A549 (cell line): ENCODE measurements around the gene ZIM2.

Experiments used
- CTCF ChIP-seq: fragments of >200 bp; sonication (Bioruptor Twin); formaldehyde crosslinking; IDR thresholded peaks from 3 replicates; pipeline ENCODE4 v1.5.1; 2016
- E2F6 ChIP-seq: IDR thresholded peaks from 2 replicates; pipeline ENCODE4 v1.6.1; 2012; ENCODE audit warnings: low read depth, borderline replicate concordance
- HMGXB4 ChIP-seq: fragments of 250-450 bp; sonication (Bioruptor Pico); IDR thresholded peaks from 2 replicates; pipeline ENCODE4 v1.5.0; 2021; ENCODE audit warnings: mild to moderate bottlenecking, moderate library complexity, borderline replicate concordance
- MAX ChIP-seq: IDR thresholded peaks from 2 replicates; pipeline ENCODE4 v1.6.1; 2012

- no peak for TF ChIP-seq HMGXB4
- TF ChIP-seq CTCF = no peak
- TF ChIP-seq MAX = no peak
- TF ChIP-seq E2F6 = no peak
Measured at GRCh38 chr19:56778351-56778750, 62.2 kb downstream of the ZIM2 start.
